AG09319 (cell line): ENCODE data around the gene CHST3.

ENCODE experiments used
- DNase-seq: peaks from one replicate; pipeline ENCODE4 v3.0.0-alpha.2; 2010; ENCODE audit warnings: low read depth; ENCODE audit errors: extremely low read depth
- CTCF ChIP-seq: IDR thresholded peaks from 2 replicates; pipeline ENCODE4 v1.5.1; 2011; ENCODE audit warnings: low read depth, mild to moderate bottlenecking, inconsistent platforms, low read length, moderate library complexity

CHST3 gene

GRCh38 chr10:72007246-72007892, 43.2 kb downstream of the CHST3 start:
- no peak for DNase-seq
- TF ChIP-seq CTCF: no peak

DNA sequence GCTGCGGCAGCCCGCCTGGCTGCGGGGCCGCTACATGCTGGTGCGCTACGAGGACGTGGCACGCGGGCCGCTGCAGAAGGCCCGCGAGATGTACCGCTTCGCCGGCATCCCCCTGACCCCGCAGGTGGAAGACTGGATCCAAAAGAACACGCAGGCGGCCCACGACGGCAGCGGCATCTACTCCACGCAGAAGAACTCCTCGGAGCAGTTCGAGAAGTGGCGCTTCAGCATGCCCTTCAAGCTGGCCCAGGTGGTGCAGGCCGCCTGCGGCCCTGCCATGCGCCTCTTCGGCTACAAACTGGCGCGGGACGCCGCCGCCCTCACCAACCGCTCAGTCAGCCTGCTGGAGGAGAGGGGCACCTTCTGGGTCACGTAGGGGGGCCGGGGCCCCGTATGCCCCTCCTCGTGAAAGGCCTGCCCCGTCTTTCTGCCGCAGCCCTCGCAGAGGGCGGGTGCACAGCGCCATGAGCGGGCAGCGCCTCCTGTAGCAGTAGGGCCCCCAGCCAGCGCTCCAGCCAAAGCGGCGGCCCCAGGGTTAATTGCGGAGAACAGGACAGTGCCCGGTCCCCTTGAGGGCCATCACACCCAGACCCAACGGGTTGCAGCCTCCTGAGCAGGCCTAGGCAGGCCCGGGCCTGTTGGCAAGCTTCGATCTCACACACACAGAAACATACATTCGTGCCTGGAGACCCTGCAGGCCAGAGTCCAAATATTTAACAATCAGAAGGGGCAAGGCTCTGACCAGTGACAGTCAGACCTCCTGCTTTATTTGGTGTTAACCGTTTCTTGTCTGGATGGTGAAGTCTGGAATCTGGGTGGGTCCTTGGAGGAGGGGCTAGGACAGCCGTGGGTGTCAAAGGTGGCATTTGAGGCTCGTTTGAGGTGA, 44.1 kb downstream of the CHST3 start:
- DNase-seq: no peak
- TF ChIP-seq CTCF: no peak

- DNase-seq: no peak
- no peak for TF ChIP-seq CTCF
Measured at GRCh38 chr10:72009051-72009424, 44.8 kb downstream of the CHST3 start.

- DNase-seq: peak; percentile 94
Measured at GRCh38 chr10:72009425-72010081, 45.4 kb downstream of the CHST3 start.

DNA sequence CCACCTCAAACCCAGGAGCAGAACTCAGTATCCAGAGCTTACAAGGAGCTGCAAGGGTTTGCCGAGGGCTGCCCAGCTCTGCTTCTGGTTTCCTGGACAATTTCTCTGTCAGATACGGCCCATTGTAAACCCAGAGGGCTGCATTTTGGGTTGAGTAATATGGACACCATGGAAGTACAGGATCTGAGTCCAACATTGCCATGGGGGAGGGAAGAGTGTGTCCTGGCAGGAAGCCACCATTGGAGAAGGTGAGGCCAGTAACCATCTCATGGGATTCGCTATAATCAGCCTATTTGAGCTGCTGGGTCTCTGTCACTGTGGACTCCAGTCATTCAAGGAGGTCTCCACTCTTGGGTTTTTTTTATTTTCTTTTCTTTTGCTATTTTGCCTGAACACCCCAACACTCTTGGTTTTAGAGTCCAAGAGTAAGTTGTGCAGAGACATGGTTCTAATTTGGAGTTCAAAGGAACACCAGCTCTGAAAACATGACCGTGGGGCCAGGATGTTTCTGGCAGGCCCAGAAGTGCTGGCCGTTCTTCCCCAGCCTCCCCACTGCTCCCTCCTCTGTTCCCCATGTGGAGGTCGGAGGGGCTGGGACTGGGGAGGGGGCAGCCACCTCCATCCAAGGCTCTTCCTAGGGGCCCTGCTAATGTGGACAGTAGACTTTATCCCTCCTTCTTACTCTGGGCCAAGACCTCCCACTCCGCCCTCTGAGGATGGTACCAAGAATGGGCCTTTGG, 46.2 kb downstream of the CHST3 start:
- TF ChIP-seq CTCF: no peak
- DNase-seq: no peak

More at GRCh38 chr10:72009425-72010081, 45.4 kb downstream of the CHST3 start:
- TF ChIP-seq CTCF: no peak

- no peak for TF ChIP-seq CTCF
- DNase-seq: no peak
Measured at GRCh38 chr10:72011016-72011415, 46.8 kb downstream of the CHST3 start.
